ENCODE measurements around the gene ANKRD23. TPM values are rescaled to one million over a fixed set of nuclear protein-coding genes. Genes with fewer than 3 reads are reported as not detected.
"Not testable (repeated sequence)": the region's sequence is repeated elsewhere in the genome, so short reads cannot be mapped to it uniquely, and the experiment has no call there.

Gene ANKRD23
- total RNA-seq (2014; rRNA removed; shearing (Covaris generic)): 2.2 and 3.5 TPM in 2 replicates

DNA sequence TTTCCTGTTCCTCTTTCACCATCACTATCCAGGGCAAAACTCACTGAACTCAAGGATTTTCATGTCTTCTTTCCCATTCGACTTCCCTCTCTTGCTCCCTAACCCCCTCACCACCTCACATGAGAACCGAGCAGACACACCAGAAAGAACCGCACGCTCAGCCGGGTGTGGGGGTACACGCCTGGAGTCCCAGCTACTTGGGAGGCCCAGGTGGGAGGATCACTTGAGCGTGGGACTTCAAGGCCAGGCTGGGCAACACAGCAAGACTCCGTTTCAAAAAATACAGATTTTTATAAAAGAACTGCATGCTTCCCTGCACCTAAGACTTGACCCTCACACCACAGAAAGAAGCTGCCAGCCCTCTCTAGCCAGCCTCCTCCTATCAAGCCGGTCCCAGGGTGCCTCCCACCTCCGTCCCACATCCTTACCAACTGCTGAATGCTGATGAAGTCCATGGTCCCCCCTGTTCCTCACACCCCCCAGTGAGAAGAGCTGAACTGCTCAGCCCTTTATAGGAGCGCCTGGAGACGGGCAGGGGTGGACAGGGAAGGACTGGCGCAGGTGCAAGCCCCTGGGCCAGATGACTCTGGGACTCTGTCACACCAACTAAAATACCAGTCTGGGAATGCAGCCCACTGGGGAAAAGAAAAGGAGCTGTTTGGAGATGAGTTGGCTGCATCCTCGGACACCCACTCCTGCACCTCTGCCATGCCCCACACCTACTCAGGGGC is at the start of gene ANKRD23:
Gene ANKRD23, minus strand, starts transcription at position 484 of the 731 bp plus-strand sequence. Its CDS starts 29 bp downstream, at position 455.
- no peak for DNase-seq (ENCODE audit: low spot score)
- in situ Hi-C loops (cut with HindIII; ENCODE audit: low sequenced_read_pairs): no loop called here

DNA sequence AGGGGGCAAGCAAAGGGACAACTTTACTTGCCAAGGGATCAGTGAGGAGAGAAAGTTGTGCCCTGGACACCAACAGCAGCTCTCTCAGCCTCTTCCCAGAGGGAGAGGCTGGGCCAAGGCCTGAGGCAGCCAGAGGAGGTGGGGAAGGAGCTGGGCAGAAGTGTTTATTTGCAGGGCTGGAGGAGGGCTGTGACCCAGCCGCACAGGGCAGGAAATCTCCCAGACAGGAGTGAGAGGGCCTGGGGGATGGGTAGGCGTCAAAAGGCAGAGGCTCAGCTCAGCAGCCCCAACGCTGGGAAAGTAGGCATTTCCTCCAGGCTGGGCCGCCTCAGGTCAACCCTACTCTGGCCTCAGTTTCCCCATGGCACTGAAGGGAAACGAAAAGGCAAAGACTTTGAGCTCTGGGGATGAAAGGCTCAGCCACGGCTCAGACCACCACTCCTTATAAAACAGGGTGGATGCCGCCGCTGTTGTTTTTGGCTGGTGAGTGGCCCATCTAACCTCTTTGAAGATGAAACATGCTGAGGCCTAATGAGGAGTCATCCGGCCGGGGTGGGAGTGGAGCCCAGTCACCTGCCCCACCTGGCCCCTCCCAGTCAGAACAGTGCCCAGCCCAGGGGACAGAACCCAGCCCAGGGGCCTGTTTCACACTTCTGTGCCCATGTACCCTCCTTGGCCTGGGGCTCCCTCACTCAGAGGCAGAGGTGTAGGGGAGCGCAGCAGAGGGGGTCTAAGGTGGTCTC is 47.9 kb upstream of the ANKRD23 start:
- in situ Hi-C loops (cut with HindIII; ENCODE audit: low sequenced_read_pairs): no loop called here

GRCh38 chr2:96890726-96891385 is 47.0 kb upstream of the ANKRD23 start:
- in situ Hi-C loops (cut with HindIII; ENCODE audit: low sequenced_read_pairs): no loop called here
- DNase-seq (ENCODE audit: low spot score): no peak

More for the DNA sequence above, 47.9 kb upstream of the ANKRD23 start:
- no peak for DNase-seq (ENCODE audit: low spot score)

GRCh38 chr2:96890252-96890651 is 46.4 kb upstream of the ANKRD23 start:
- DNase-seq (ENCODE audit: low spot score): no peak
- in situ Hi-C loops (cut with HindIII; ENCODE audit: low sequenced_read_pairs): no loop called here

- DNase-seq (ENCODE audit: low spot score); in situ Hi-C loops (cut with HindIII; ENCODE audit: low sequenced_read_pairs): not testable (repeated sequence)
Measured at GRCh38 chr2:96889502-96889901, 45.7 kb upstream of the ANKRD23 start.

DNA sequence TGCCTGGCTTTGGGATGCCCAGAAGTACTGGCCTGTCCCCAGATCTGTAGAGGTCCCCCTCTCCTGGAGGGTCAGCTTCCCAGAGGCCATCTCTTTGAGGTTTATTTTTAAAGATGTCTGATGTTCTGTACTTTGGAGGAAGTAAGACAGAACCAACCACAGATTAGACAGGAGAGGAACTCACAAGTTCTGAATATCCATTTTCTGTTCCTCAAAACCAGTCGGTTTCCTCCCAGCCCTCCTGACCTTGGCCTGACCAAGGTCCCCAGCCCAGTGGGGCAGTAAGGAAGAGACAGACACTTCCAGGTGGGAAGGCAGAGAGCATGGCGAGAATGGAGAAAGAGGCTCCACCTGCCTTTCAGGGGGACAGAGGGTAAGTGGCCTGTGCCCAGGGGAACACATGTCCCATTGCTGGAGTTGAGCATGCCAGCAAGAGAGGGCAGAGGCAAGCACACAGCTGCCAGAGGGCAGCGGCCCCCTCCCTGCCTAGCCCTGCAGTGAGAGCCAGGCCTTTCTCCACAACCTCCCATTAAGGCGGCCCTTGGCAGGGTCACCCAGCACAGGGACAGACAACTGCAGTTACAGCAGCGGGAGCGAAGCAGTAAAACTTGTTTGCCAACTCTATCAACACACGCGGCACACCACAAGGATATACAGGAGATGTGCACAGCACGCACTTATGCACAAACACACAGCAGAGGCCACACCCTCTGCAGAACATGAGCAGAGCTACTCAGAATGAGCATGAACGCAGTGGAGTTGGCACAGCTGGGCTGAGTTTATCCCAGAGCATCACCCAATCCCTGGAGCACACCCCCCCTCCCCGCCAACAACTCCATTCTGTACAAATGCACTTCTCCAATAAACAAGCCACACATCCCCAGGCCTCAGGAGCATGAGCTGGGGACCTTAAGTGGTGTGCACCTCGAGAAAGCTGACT is 44.5 kb upstream of the ANKRD23 start:
- no peak for DNase-seq (ENCODE audit: low spot score)
- in situ Hi-C loops (cut with HindIII; ENCODE audit: low sequenced_read_pairs): no loop called here

DNA sequence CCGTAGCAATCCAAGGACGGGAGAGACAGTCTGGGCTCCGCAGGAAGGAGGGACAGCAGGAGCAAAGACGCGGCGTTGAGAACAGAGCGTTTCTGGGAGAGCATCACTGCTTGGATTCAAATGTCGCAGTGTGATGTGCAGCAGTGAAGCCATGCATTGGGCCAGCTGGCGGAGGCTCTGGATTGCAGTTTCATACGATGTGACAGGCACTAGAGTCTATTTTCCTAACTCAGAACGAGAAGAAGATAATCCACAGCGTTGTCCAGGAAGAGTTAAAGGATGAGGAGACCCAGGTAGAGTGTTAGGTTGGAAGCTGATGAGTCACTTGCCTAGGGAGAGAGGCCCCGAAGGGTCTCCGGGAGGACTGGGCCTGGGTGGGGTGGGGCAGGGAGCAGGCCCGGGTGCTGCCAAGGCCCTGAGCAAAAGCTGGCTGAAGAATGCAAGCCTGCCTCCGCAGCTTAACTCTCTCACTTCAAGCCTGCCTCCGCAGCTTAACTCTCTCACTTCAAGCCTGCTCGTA is 43.7 kb upstream of the ANKRD23 start:
- in situ Hi-C loops (cut with HindIII; ENCODE audit: low sequenced_read_pairs): no loop called here
- peak; percentile 85 for DNase-seq (ENCODE audit: low spot score)

GRCh38 chr2:96885432-96886347 is 41.9 kb upstream of the ANKRD23 start:
- DNase-seq (ENCODE audit: low spot score): no peak
- in situ Hi-C loops (cut with HindIII; ENCODE audit: low sequenced_read_pairs): no loop called here

DNA sequence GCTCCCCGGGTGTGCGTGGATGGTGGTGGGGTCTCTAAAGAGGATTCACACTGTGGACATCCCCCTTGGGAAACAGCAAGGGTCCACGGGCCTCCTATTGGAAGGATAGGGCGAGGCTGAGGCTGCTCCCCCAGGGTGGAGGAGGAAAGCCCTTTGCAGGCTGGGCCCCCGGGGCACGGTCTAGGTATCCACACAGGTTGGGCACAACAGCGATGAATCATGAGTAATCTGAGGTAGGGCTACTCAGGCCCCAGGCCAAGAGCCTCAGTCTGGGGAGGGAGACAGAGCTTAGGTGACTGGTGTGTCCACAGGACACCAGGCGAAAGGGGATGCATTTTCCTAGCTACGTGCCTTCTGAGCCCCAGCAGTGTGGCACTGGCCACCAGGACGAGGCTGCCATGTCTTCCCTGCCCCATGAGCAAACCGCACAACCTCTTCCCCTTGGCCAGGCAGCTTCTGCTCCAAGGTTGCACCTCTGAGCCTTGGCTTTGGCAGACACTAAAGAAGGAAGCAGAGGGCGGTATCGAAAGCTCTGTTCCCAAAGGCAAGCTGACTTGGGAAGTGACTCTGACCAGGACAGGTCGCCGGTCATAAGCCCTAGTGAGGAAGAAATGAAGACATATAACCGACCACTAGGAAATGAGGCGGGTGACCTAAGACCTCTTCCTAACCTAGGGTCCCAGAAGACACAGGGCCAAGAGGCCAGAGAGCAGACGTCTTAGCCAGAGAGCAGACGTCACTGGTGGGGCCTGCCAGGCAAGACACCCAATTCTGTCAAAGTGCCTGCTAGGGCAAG is 40.7 kb upstream of the ANKRD23 start:
- no peak for DNase-seq (ENCODE audit: low spot score)
- in situ Hi-C loops (cut with HindIII; ENCODE audit: low sequenced_read_pairs): no loop called here

DNA sequence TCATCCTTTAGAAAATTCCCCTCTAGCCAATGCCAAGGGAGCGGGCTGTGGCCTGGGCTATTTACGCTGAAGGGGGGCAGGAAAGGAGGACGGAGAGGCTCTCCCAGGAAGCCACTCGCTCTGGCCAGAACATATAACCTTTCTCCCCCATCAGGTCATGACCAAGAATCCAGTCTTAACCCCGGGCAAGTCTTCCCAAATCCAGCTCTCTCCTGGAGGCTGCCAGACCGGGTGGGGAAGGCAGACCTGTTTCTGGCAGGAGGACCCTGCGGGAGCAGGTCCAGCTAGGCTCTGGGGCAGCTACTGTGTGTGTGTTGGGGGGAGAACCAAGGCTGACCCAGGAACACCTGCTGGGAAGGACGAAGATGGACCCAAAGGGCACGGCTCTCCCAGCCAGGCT is 39.5 kb upstream of the ANKRD23 start:
- in situ Hi-C loops (cut with HindIII; ENCODE audit: low sequenced_read_pairs): no loop called here

DNA sequence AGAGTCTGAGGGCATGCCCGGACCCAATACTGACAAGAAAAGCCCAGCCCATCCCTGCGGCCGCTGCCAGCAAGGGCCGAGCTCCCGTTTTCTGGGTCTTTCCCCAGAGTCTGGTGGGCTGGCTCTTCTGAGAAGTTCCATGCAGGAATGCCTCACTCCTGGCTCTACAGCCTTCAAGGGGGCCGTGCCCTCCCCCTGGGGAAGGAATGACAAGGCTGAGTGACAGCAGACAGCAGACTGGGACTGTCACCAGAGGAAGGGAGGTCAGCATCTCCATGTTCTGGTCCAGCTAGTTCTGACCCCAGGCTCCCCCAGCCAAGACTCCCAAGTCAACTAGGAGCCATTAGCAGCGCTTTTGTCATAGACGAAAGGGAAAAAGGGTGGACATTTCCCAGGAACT is 39.1 kb upstream of the ANKRD23 start:
- no peak for DNase-seq (ENCODE audit: low spot score)
- in situ Hi-C loops (cut with HindIII; ENCODE audit: low sequenced_read_pairs): no loop called here

More for the DNA sequence above, 39.5 kb upstream of the ANKRD23 start:
- no peak for DNase-seq (ENCODE audit: low spot score)

DNA sequence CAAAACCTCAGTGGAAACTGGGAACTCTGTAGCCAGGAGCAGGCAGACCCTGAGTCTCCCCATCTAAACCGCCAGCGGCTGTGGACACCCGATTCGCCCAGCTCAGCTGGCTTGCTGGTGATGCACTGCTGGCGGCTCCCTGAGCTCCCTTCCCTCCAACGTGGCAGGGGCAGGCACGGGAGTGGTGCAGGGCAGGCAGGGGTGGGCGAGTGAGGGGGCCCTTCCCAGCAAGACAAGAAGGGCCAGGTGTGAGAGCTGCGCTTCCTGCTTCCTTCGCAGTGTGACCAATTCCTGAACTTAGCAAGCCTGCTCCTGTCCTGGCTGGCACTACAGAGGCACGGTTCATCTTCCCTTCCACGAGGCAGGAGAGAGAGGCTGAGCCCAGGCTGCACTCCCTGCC is 38.4 kb upstream of the ANKRD23 start:
- in situ Hi-C loops (cut with HindIII; ENCODE audit: low sequenced_read_pairs): no loop called here
- no peak for DNase-seq (ENCODE audit: low spot score)

DNA sequence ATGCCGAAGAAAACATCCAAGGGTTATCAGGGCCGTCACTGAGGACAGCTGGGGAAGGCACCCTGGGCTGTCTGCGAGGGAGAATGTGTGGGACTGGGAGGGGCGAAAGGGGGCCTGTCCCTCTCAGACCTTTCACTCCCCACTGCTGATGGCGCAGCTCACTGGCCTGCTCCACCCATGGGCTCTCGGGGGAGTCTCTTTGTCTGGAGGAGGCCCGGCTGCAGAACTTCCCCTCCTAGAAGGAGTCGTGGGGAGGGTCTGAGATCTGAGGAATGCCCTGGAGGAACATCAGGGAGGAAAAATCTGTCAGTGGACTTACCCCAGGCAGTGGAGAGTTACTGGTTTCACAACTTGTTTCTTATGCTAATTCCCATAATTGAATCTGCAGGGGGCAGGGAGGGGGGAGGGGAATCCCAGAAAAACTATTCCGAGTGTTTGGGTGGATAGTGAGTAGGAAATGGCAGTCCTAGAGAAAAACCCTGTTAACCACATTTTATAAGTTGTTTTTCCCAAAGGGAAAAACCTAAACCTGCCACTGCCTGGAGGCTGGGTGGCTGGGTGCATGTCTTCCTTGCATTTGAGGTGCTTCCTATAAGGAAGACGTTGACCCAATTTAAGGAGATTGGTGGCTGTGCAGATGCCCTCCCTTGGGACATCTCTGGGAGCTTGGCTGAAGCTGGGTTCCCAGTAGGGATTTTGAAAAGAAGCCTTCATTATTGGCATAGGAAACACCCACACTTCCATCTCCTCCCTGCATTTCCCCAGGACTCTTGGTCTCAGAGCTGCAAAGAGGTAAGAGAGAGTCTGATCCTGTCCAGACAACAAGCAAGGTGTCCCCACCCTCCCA is 37.8 kb upstream of the ANKRD23 start:
- in situ Hi-C loops (cut with HindIII; ENCODE audit: low sequenced_read_pairs): no loop called here
- no peak for DNase-seq (ENCODE audit: low spot score)

DNA sequence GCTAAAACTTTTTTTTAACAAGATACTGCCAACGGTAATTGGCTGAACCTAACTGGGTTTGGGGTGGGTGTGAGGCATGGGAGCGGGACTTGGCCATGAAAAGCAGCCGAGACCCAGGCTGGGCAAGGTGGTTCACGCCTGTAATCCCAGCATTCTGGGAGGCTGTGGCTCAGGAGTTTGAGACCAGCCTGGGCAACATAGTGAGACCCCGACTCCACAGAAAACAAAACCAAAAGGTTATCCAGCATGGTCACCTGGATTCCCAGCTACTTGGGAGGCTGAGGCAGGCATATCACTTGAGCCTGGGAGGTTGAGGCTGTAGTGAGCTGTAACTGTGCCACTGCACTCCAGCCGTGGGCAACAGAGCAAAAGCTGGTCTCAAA is 37.1 kb upstream of the ANKRD23 start:
- DNase-seq (ENCODE audit: low spot score): no peak
- in situ Hi-C loops (cut with HindIII; ENCODE audit: low sequenced_read_pairs): no loop called here

GRCh38 chr2:96879545-96880040 is 35.8 kb upstream of the ANKRD23 start:
- in situ Hi-C loops (cut with HindIII; ENCODE audit: low sequenced_read_pairs): no loop called here
- DNase-seq (ENCODE audit: low spot score): no peak

Data from G401 (cell line).